IPS-20b (cell line): Measurements from ENCODE around the gene MYO5A.
"Not testable (repeated sequence)": the region's sequence is repeated elsewhere in the genome, so short reads cannot be mapped to it uniquely, and the experiment has no call there.

Experiments used
- H3K27ac ChIP-seq: one replicate; pipeline ENCODE4 v1.5.1; 2013; ENCODE audit warnings: low read length
- H3K27me3 ChIP-seq: 2 replicates; pipeline ENCODE4 v1.6.1; 2013; ENCODE audit warnings: mild to moderate bottlenecking, low read length, inconsistent platforms; ENCODE audit not compliant: insufficient read depth
- H3K36me3 ChIP-seq: 2 replicates; pipeline ENCODE4 v1.6.1; 2013; ENCODE audit warnings: low read depth, mild to moderate bottlenecking, inconsistent platforms, low read length, moderate library complexity; ENCODE audit not compliant: insufficient read depth
- H3K4me1 ChIP-seq: 2 replicates; pipeline ENCODE4 v1.6.1; 2013; ENCODE audit warnings: mild to moderate bottlenecking, control low read depth, inconsistent platforms, low read length, moderate library complexity; ENCODE audit not compliant: insufficient read depth
- H3K4me3 ChIP-seq: 2 replicates; pipeline ENCODE4 v1.5.1; 2013; ENCODE audit warnings: mild to moderate bottlenecking, low read length, inconsistent platforms
- H3K9ac ChIP-seq: 2 replicates; pipeline ENCODE4 v1.6.1; 2013; ENCODE audit warnings: low read depth, mild to moderate bottlenecking, inconsistent platforms, low read length, moderate library complexity
- H3K9me3 ChIP-seq: 2 replicates; pipeline ENCODE4 v1.6.1; 2013; ENCODE audit warnings: mild to moderate bottlenecking, low read depth, low read length, inconsistent platforms; ENCODE audit not compliant: insufficient read depth

Gene MYO5A

DNA sequence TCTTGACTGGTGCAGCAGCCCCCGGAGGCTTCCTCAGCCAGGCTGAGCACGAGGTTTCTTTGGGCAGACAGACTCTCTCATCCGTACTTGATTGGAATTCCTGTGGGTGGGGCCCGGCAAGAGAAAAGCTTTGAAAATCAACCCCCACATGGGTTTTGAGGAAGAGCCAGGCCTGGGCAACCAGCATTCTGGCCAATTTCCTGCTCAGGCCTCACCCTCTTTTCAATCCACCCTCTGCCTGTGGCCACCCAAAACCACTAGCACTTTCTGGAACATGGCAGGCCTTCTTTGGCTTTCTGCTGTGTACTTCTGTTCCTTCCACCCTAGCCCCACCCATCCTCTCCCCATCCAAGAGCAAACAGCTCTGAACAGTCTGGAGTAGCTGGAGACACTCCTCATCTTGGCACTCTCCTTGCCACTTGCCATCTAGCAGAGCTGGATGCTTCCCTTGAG lies 239.0 kb downstream of the MYO5A start:
- Histone ChIP-seq H3K36me3 (peaks cover 11% of the 10 kb centered on the region), H3K4me3 (no peak overlapping the region), H3K9me3 (no peaks in the 10 kb centered on the region), H3K27ac (no peak overlapping the region), H3K27me3 (peaks cover under 1% of the 10 kb centered on the region; the same call in 1 of the 2 replicates), H3K9ac (no peak overlapping the region; the same call in 1 of the 2 replicates), H3K4me1 (peaks cover 5% of the 10 kb centered on the region; the same call in 1 of the 2 replicates)

DNA sequence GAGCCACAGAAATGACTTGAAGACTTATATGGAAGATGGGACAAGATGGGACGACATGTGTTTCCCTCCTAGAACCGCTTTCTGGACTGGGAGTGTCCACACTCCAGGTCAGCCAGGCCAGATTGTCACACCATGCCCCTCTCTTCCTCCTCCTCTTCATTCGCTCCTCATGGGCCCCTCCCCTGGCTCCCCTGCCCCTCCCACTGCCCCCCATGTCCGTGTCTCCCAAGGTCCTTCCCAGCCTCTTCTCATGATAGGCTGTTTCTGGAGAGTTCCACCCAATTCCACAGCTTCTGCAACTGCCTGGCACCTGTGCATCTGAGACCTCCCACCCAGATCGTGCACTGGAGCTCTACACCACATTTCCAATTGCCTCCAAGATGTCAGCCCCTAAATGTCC lies 239.7 kb downstream of the MYO5A start:
- Histone ChIP-seq H3K36me3 (peaks cover 11% of the 10 kb centered on the region), H3K27ac (no peak overlapping the region), H3K27me3 (no peaks in the 10 kb centered on the region), H3K4me1 (peaks cover 5% of the 10 kb centered on the region; the same call in 1 of the 2 replicates), H3K9me3 (no peaks in the 10 kb centered on the region), H3K9ac (no peak overlapping the region), H3K4me3 (no peak overlapping the region)

DNA sequence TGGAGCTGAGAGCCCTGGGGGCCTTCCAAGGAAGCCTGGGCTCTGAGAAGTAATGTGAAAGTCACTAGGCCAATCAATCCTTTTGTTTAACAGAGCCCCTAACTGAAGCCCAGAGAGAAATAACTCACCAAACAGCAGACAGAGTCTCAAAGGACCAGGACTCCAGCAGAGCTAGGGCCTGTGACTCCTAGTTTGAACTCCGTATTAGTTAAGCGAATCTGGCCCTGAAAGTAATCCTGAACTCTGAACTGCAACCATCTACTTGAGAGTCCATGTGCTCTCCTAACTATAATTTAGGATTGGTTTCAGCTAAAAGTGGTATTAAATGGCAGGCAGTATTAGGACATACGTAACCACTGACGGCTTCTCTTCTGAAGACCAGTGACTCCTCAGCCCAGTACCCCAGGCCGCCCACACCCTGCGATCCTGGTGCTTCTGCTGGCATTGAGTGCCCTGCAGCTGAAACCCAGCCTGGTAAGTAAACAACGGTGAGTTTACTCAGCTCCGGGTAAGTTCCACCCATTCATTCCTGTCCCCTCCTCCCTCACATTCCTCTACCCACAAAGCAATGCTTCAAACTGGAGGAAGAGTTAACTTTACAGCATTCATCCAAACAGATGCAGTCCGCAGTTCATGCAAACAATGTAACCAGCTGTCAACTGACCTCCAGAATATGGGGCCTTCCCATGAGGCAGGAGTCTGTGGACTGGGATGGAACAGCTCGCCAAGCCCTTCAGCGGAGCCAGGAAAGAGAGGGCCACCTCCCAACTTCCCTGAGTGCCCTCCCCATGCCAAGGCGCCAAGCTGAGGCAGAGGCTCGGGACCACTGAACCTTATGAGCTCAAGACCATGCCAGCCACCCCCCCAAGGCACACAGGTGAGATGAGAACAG lies 240.4 kb downstream of the MYO5A start:
- Histone ChIP-seq H3K27me3 (no peaks in the 10 kb centered on the region), H3K4me3 (no peak overlapping the region), H3K9ac (no peak overlapping the region; the same call in 1 of the 2 replicates), H3K27ac (no peak overlapping the region), H3K36me3 (peaks cover 11% of the 10 kb centered on the region), H3K9me3 (no peaks in the 10 kb centered on the region), H3K4me1 (peaks cover 5% of the 10 kb centered on the region; the same call in 1 of the 2 replicates)

DNA sequence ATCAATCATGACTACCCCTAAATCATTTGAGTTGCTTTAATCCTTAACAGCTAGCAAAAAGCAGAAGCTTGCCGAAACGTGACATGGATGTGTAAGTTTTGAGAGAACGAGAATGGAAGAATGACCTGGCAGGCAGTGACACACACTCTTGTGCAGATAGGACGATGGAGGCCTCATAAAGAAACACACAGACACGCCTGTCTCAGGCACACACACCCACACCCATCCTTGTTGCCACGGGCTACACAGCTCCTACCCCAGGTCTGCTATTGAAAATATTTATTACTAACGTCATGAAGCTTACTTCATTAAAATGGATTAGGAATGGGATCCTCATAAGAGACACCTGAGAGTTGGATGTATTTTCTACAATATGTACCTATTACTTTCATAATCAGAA lies 241.6 kb downstream of the MYO5A start:
- H3K4me3 ChIP-seq, result no peak overlapping the region
- no peak overlapping the region for H3K27ac ChIP-seq
- H3K9me3 ChIP-seq, result no peaks in the 10 kb centered on the region
- H3K4me1 ChIP-seq, result peaks cover 5% of the 10 kb centered on the region; the same call in 1 of the 2 replicates
- H3K9ac ChIP-seq, result no peak overlapping the region
- H3K27me3 ChIP-seq, result no peaks in the 10 kb centered on the region
- peaks cover 2% of the 10 kb centered on the region for H3K36me3 ChIP-seq

DNA sequence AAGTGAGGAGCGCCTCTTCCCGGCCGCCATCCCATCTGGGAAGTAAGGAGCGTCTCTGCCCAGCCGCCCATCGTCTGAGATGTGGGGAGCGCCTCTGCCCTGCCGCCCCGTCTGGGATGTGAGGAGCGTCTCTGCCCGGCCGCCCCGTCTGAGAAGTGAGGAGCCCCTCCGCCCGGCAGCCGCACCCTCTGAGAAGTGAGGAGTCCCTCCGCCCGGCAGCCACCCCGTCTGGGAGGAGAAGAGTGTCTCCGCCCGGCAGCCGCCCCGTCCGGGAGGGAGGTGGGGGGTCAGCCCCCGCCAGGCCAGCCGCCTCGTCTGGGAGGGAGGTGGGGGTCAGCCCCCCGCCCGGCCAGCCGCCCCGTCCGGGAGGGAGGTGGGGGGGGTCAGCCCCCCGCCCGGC lies 242.7 kb downstream of the MYO5A start:
- H3K36me3 ChIP-seq, H3K4me1 ChIP-seq, H3K9ac ChIP-seq, H3K27me3 ChIP-seq, H3K4me3 ChIP-seq, H3K9me3 ChIP-seq, H3K27ac ChIP-seq: not testable (repeated sequence)

DNA sequence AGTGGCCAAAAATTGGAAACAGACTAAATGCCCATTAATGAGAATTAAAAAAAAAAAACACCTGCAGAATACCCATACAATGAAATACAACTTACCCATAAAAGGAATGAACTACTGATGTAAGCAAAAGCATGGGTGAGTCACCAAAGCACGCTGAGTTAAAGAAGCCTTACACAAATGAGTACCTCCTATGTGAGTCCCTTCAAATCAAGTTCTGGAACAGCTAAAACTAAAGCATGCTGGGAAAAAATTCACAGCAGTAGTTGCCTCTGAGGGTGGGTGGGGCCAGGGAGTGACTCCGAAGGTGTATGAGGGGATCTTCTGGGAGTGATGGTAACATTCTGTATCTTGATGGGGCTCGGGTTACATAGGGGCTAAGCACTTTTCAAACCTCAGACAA lies 244.5 kb downstream of the MYO5A start:
- H3K36me3 ChIP-seq, result peaks cover 12% of the 10 kb centered on the region
- H3K4me1 ChIP-seq, result no peaks in the 10 kb centered on the region
- no peak overlapping the region for H3K27ac ChIP-seq
- H3K4me3 ChIP-seq, result no peak overlapping the region
- H3K9ac ChIP-seq, result no peak overlapping the region
- no peaks in the 10 kb centered on the region for H3K27me3 ChIP-seq
- H3K9me3 ChIP-seq, result no peaks in the 10 kb centered on the region

DNA sequence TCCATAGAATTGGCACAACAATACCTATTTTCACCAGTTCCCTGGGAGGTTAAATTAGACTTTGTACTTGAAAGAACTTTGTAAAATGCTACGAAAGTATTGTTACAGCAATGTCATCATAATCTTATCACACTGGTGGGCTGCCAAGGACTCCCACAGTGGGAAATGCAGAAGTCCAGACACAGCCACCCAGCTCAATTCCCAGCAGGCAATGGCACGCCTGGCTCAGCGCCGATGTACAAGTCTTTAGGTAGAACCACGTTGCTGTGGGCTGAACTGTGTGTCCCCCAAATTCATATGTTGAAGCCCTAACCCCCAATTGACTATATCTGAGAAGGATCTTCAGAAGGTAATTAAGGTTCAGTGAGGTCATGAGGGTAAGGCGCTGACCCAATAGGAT lies 245.4 kb downstream of the MYO5A start:
- H3K9ac ChIP-seq, result no peak overlapping the region
- no peaks in the 10 kb centered on the region for H3K9me3 ChIP-seq
- H3K36me3 ChIP-seq, result peaks cover 21% of the 10 kb centered on the region
- H3K27me3 ChIP-seq, result no peaks in the 10 kb centered on the region
- H3K4me1 ChIP-seq, result no peaks in the 10 kb centered on the region
- no peak overlapping the region for H3K27ac ChIP-seq
- no peak overlapping the region for H3K4me3 ChIP-seq

DNA sequence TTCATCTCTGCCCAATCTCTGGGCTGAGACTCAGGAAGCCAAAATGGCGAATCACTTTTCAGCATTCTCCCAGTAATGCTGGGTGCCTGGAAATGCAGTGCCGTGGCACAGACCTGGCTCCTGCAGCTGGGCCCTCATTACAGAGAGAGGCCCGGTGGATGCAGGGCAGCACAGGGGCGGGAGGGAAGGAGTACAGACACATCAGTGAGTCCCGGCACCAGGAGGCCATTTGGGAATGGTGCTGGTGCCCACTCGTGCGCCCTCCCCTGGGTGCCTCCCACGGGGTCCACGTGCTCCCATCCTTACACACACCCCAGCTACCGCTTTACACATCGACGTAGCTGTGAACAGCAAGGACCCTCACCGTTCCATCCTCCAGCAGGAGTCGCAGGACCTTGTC lies 246.3 kb downstream of the MYO5A start:
- H3K4me1 ChIP-seq, result no peaks in the 10 kb centered on the region

DNA sequence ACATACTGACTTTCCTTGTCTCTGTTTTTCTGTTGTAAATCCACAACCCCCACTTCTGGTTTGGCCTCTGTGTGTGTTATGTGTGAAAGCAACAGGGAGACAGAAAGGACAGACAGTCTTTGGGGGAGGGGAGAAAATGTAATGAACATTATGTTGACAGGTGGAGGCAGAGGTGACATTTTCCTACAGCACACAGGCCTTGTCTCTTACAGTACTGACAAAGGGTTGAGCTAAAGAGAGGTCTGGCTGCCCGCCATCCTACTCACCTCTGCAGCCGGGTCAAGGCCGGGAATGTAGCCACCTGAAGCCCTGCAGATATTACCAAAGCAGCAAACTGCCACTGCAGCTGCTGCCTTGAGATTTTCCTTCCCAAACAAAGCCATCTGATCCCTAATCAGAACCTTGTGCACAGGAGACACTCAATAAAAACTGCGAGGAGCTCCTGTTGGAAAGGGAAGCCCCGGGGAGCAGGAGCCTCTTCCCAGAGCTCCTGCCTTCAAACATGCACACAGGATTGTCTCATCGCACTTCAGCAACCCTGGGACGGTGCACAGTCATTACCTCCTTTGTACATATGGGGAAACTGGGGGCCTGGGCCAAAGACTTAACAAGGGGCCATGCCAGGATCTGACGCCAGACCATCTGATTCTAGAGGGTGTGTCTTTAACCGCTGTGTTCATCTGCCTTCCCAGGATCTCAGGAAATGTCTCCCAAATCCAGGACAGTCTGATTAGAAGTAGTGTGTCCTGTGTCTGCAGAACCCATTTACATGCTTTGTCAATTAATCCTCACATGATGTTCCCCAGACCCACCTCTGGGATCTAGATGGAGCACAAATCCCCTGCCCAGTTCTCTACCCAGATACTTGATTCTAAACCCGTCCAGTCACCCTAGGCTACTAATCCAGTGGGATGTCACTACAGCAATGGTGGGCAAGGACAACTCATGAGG lies 247.3 kb downstream of the MYO5A start:
- H3K4me3 ChIP-seq, result no peak overlapping the region
- H3K27ac ChIP-seq, result no peak overlapping the region
- H3K27me3 ChIP-seq, result no peaks in the 10 kb centered on the region
- H3K9me3 ChIP-seq, result no peaks in the 10 kb centered on the region
- H3K36me3 ChIP-seq, result peaks cover 40% of the 10 kb centered on the region
- H3K4me1 ChIP-seq, result no peaks in the 10 kb centered on the region
- no peak overlapping the region for H3K9ac ChIP-seq

More for the DNA sequence above, 246.3 kb downstream of the MYO5A start:
- Histone ChIP-seq H3K4me3 (no peak overlapping the region), H3K9me3 (no peaks in the 10 kb centered on the region), H3K36me3 (peaks cover 30% of the 10 kb centered on the region), H3K27me3 (no peaks in the 10 kb centered on the region), H3K9ac (no peak overlapping the region), H3K27ac (no peak overlapping the region)

DNA sequence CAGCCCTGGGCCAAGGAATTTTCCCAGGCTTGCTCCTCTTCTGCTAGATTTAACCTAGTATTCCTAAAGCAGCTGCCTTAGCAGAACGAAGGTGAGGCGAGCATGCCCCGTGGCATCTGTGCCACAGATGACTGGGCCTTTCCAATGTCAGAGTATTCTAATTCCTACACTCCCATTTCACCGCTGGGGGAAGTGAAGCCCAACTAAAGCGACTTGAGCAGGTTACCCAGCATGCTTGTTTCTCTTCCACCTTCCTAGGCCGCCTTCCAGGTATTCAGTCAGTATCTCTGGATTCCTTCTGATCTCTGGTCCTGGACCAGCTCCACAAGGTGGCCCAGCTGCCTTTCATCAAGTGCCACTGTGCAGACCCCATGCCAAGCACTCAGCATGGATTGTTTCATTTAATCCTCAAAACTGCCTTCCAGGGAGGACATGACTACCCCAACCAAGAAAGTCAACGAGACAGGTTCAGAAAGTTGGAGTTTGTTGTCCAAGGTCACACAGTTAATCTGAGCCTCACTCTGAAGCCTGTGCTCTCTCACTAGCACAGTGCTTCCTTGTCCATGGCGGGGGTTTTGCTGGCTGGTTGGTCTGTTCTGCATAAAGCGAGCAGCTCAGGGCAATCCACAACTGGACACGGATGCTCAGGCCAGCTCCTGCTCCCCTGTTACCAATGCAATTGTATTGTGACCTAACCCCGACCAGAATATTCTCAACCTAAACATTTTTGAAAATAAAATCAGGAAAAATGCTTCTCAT lies 248.2 kb downstream of the MYO5A start:
- Histone ChIP-seq H3K27ac (no peak overlapping the region), H3K9me3 (no peaks in the 10 kb centered on the region), H3K4me3 (no peak overlapping the region), H3K27me3 (no peaks in the 10 kb centered on the region), H3K4me1 (no peaks in the 10 kb centered on the region), H3K9ac (no peak overlapping the region), H3K36me3 (peaks cover 49% of the 10 kb centered on the region)
